Measurements from ENCODE around the gene SYT3.
"Not testable (repeated sequence)": the region's sequence is repeated elsewhere in the genome, so short reads cannot be mapped to it uniquely, and the experiment has no call there.

Gene SYT3

DNA sequence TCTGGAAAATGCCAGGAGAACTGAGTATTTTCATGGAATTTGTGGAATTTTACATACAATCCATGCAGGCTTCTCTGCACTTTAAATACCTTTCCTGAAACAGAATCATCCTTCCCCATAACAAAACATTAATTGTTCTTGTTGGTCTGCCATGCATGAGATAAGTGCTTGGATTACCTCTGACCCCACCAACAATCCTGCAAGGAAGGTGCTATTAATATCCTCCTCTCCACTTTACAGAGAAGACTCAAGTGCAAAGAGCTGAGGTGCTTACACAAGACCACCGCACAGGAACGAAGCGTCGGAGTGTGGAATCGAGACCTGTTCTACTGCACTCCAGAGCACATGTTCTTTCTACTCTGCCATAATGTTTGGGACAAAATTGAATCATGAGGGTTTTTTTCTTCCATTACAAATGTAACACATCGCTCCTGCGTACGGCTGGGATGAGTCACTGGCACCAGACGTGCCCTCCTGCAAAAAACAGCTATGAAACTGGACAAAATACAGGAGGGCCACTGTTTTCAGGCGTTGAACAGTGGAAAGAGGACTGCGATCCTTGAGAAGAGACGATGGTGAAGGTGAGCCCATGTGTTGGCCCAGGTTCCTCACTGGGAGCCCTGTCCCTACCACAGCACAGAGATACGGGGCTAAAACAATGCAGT is 58.6 kb downstream of the SYT3 start:
- TF ChIP-seq, protein P1, sequence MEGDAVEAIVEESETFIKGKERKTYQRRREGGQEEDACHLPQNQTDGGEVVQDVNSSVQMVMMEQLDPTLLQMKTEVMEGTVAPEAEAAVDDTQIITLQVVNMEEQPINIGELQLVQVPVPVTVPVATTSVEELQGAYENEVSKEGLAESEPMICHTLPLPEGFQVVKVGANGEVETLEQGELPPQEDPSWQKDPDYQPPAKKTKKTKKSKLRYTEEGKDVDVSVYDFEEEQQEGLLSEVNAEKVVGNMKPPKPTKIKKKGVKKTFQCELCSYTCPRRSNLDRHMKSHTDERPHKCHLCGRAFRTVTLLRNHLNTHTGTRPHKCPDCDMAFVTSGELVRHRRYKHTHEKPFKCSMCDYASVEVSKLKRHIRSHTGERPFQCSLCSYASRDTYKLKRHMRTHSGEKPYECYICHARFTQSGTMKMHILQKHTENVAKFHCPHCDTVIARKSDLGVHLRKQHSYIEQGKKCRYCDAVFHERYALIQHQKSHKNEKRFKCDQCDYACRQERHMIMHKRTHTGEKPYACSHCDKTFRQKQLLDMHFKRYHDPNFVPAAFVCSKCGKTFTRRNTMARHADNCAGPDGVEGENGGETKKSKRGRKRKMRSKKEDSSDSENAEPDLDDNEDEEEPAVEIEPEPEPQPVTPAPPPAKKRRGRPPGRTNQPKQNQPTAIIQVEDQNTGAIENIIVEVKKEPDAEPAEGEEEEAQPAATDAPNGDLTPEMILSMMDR (conservative IDR thresholded peaks at IDR 0.05) = no peak
- H3K27ac ChIP-seq = no peak overlapping the region

DNA sequence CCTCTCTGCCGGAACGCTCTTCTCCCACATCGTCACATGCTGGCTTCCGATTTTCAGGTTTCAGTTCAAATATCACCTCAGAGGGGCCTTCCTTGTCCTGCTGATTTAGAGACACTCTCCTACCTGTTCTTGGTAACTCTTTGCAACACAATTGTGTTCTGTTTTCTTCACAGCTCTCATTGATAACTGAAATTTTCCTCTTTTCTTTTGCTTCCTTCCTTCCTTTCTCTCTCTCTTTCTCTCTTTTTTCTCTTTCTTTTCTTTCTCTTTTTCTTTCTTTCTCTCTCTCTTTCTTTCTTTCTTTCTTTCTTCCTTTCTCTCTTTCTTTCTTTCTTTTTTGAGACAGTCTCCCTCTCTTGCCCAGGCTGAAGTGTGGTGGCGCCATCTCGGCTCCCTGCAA is 59.4 kb downstream of the SYT3 start:
- H3K27ac ChIP-seq = no peak overlapping the region
- TF ChIP-seq, protein P1 (conservative IDR thresholded peaks at IDR 0.05) = no peak

DNA sequence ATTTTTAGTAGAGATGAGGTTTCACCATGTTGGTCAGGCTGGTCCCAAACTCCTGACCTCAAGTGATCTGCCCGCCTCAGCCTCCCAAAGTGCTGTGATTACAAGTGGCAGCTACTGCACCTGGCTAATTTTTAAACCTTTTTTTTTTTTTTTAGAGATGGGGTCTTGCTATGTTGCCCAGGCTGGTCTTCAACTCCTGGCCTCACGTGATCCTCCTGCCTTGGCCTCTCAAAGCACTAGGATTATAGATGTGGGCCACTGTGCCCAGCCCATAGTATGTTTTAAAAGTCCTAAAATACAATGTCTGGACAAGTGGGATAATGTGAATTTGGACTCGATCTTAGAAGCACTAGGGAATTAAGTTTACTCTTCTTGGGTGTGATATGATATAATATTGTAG is 62.9 kb downstream of the SYT3 start:
- H3K27ac ChIP-seq = not testable (repeated sequence)

DNA sequence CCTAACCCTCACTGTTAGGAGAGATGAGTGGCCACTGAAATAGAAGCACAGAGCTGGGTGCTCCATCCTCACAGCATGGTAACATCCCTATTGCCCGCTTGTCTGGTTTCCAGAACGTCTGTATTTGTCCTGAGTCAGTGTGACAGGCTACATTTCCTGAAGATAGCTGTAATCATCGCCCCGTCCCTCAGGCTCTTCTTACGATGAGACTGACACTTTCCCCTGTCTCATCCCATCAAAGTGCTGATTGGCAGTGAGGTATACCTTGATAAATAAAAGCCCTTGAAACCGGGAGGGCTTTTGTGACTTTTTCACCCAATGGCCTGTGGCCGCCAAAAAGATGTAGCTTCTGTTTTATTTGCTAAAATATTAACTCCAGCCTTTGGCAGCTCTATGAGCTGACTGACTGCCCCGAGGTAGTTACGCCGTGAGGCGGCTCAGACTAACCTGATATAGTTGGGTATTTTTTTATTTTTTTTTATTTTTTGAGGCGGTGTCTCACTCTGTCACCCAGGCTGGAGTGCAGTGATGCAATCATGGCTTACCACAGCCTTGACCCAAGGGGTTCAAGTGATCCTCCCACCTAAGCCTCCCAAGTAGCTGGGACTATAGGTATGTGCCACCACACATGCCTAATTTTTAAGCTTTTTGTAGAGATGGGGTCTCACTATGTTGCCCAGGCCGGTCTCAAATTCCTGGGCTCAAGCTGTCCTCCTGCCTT is 65.8 kb downstream of the SYT3 start:
- H3K27ac ChIP-seq = no peak overlapping the region
- TF ChIP-seq, protein P1 (conservative IDR thresholded peaks at IDR 0.05) = no peak
